ENCODE results near the gene KLK14. TPM values are rescaled to one million over a fixed set of nuclear protein-coding genes. Genes with fewer than 3 reads are reported as not detected.

The KLK14 gene
- total RNA-seq, 2 experiments from 2014 or later, result 0.72 to 0.91 TPM

DNA sequence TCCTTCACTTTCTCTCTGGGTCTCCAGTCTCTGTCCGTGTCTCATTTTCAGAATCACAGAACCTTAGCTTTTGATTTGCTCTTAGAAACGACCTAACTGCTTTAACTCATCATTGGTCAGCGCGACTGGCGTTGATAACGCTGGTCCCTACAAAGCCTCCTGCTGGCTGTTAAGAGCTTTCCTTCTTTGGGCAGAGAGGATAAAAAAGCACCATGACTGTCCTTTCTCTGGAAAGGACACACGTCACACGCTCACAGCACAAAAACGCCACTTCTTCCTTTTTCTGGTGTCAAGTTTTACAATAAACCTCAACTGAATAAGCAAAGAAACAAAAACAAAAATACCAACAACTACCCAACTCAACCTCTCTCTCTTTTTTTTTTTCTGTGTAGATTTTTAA lies 46.2 kb downstream of the KLK14 start:
- H3K27ac Mint-ChIP-seq, result no peak overlapping the region
- DNase-seq (no peak), ATAC-seq (ENCODE audit: low read depth) (no peak)
- H3K4me3 Mint-ChIP-seq, result no peak overlapping the region
- H3K9me3 Mint-ChIP-seq, result no peaks in the 10 kb centered on the region
- H3K27me3 Mint-ChIP-seq, result peaks cover 8% of the 10 kb centered on the region
- H3K36me3 Mint-ChIP-seq, result no peaks in the 10 kb centered on the region
- POLR2A ChIA-PET, result no interaction called here
- no peaks in the 10 kb centered on the region for H3K4me1 Mint-ChIP-seq

DNA sequence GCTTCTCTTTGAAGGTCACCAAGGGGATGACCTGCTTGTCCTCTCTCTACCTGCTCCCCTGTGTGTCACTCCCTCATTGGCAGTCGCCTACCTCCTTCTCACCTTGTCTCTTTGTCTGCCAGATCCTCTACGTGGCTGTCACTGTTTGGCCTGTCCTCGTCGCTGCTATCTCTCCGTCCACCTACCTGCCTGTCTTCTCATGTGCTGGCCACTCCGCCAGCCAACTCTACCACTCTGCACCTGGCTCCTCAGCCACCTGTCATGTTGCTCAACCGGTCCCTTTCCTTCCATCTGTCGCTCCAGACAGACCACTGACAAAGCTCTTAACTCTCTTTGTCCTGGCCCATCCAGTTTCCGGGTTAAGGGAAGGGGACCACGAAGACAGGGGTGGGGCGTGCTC lies 48.0 kb downstream of the KLK14 start, which contains the start of gene KLK12:
KLK12 (minus strand) TSS at position 299 of the 400 bp plus-strand sequence. CDS start 381 bp downstream, outside the sequence.
- POLR2A ChIA-PET, result no interaction called here
- H3K4me1 Mint-ChIP-seq, result no peaks in the 10 kb centered on the region
- no peak within 1 kb of the TSS for H3K4me3 Mint-ChIP-seq
- no peaks in the 10 kb centered on the region for H3K36me3 Mint-ChIP-seq
- peaks cover 6% of the 10 kb centered on the region for H3K27me3 Mint-ChIP-seq
- ATAC-seq (ENCODE audit: low read depth), result no peak
- H3K9me3 Mint-ChIP-seq, result no peaks in the 10 kb centered on the region
- no peak within 1 kb of the TSS for H3K27ac Mint-ChIP-seq
- no peak for DNase-seq

DNA sequence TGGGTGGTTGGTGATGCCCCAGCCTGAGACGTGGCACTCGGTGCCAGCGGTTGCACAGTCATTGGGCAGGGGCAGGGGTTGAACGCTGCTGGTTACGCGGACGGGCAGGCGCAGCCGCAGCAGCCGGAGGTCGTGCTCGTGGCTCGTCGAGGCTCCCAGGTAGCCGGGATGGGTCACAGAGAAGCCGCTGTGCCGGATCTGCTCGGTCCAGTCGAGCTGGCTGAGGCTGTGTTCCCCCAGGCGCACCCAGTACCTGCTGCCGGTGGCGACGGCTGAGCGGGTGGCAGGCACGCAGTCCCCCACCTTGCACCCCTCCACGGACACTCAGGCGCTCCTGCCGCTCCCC lies 50.8 kb downstream of the KLK14 start:
- POLR2A ChIA-PET, result no interaction called here
- ATAC-seq (ENCODE audit: low read depth) (no peak), DNase-seq (no peak)
- Mint-ChIP-seq H3K36me3 (no peaks in the 10 kb centered on the region), H3K27me3 (peaks cover 8% of the 10 kb centered on the region), H3K27ac (no peak overlapping the region), H3K9me3 (no peaks in the 10 kb centered on the region), H3K4me1 (no peaks in the 10 kb centered on the region), H3K4me3 (no peak overlapping the region)

DNA sequence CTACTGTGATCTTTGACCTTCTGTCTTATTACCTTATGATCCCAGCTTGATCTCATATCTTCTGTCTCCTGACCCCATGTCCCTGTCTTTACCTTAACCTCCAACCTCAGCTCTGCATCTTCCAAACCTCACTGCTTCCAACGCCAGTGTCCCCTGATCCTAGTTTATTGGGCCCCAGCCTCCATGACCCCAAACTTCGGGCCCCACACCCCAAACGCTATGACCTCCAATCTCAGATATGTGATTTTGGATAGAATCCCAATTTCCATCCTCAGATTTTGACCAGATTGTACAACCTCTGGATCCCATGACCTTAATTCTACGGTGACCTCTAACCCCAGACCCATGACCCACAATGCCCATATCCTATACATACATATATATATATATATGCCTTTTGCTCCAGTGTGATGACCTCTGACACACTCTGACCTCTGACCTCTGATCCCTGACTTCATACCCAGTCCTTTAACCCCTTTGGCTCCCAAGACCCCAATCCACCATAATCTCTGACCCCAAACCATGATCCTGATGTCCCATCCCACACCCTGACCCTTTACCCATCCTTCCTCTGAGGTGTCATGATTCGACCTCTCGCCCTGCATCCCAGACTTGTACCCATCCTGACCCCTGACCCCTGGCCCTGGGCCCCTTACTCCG lies 51.3 kb downstream of the KLK14 start:
- POLR2A ChIA-PET, result no interaction called here

DNA sequence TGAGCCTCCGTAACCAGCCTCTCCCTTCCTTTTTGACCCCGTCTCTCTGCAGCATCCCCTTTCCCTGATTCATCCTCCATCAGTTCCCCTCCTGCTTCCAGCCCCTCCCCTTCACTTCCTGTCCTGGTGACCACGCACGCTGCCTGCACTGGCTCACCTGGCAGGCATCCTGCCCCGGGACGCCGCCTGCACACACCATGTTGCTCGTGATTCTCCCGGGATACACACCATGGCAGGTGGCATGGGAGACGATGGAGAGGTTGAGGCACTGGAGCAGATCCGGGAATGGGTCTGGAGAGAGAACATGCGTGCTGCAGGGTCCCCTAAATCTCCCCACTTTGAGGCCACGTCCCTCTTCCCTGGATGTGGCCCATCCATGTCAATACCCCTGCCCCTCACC lies 52.1 kb downstream of the KLK14 start:
- Mint-ChIP-seq H3K36me3 (no peaks in the 10 kb centered on the region), H3K9me3 (no peaks in the 10 kb centered on the region), H3K4me1 (no peaks in the 10 kb centered on the region), H3K4me3 (no peak overlapping the region), H3K27me3 (peaks cover 8% of the 10 kb centered on the region), H3K27ac (no peak overlapping the region)
- POLR2A ChIA-PET, result no interaction called here
- DNase-seq (no peak), ATAC-seq (ENCODE audit: low read depth) (no peak)

More for the DNA sequence above, 51.3 kb downstream of the KLK14 start:
- Mint-ChIP-seq H3K36me3 (no peaks in the 10 kb centered on the region), H3K27me3 (peaks cover 11% of the 10 kb centered on the region), H3K9me3 (no peaks in the 10 kb centered on the region), H3K4me3 (no peak overlapping the region), H3K4me1 (no peaks in the 10 kb centered on the region), H3K27ac (no peak overlapping the region)
- ATAC-seq (ENCODE audit: low read depth), result no peak
- no peak for DNase-seq

DNA sequence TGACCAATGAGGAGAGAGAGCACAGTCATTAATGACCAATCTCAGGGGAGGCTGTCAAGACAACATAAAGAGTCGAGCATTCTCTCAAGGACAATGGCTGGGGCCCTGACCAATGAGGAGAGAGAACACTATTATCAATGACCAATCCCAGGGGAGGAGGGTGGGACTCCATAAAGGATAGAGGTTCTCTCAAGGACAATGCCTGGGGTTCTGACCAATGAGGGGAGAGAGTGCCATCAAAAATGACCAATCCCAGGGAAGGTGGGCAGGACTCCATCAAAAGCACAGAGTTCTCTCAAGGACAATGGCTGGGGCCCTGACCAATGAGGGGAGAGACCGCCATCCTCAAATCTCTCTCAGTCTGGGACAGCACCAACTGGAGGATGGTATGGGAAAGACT lies 53.0 kb downstream of the KLK14 start:
- no peak for DNase-seq
- H3K27me3 Mint-ChIP-seq, result peaks cover 14% of the 10 kb centered on the region
- H3K27ac Mint-ChIP-seq, result no peak overlapping the region
- no peak overlapping the region for H3K4me3 Mint-ChIP-seq
- H3K9me3 Mint-ChIP-seq, result no peaks in the 10 kb centered on the region
- H3K4me1 Mint-ChIP-seq, result no peaks in the 10 kb centered on the region
- no peaks in the 10 kb centered on the region for H3K36me3 Mint-ChIP-seq
- no peak for ATAC-seq (ENCODE audit: low read depth)
- POLR2A ChIA-PET, result no interaction called here

Other genes with a start within 250 kb of the KLK14 start
- not detected for gene KLK15, start 249.3 kb downstream of the KLK14 start, total RNA-seq
- not detected for gene KLK3, start 228.0 kb downstream of the KLK14 start, total RNA-seq
- gene KLK2, start 209.4 kb downstream of the KLK14 start, total RNA-seq, result under 1 TPM in 1 of 2 experiments, not detected in 1; 0.44 TPM
- gene KLK4, start 171.5 kb downstream of the KLK14 start, total RNA-seq, result not detected
- gene KLK5, start 129.8 kb downstream of the KLK14 start, total RNA-seq, result not detected
- gene KLK6, start 113.3 kb downstream of the KLK14 start, total RNA-seq, result not detected
- not detected for gene KLK7, start 99.0 kb downstream of the KLK14 start, total RNA-seq
- gene KLK8, start 81.3 kb downstream of the KLK14 start, total RNA-seq, result not detected
- gene KLK10, start 63.2 kb downstream of the KLK14 start, total RNA-seq, result not detected
- gene KLK11, start 56.3 kb downstream of the KLK14 start, total RNA-seq, result not detected
- gene KLK12, start 47.9 kb downstream of the KLK14 start, total RNA-seq, result not detected
- gene KLK13, start 17.8 kb downstream of the KLK14 start, total RNA-seq, result not detected
- gene CTU1, start 25.5 kb upstream of the KLK14 start, total RNA-seq, result 10 to 100 TPM in 1 of 2 experiments, 1 to 10 TPM in 1; 9.4 to 10.1 TPM
- 1 to 10 TPM; 1.3 to 2.0 TPM for gene SIGLEC9, start 42.0 kb upstream of the KLK14 start, total RNA-seq
- under 1 TPM; 0.33 to 0.40 TPM for gene SIGLEC7, start 59.4 kb upstream of the KLK14 start, total RNA-seq
- gene CD33, start 142.2 kb upstream of the KLK14 start, total RNA-seq, result 10 to 100 TPM in 1 of 2 experiments, 1 to 10 TPM in 1; 7.7 to 10.6 TPM
- gene SIGLECL1, start 168.2 kb upstream of the KLK14 start, total RNA-seq, result not detected
- gene IGLON5, start 228.8 kb upstream of the KLK14 start, total RNA-seq, result under 1 TPM in 1 of 2 experiments, not detected in 1; 0.11 TPM

Measured in activated naive CD8-positive, alpha-beta T cell treated with anti-CD3 and anti-CD28 coated beads, Interleukin-2, amount 10 ng/mL, durations not matched to agents 7 days and 5 days (primary cell).